LNCAP (cell line): ENCODE data around the gene BMF.

Experiments used
- TF ChIP-seq, protein P1 (sequence below): fragments of 450-650 bp; IDR thresholded peaks from 2 replicates; pipeline ENCODE4 v1.5.1; 2017; ENCODE audit warnings: mild to moderate bottlenecking

The BMF gene

GRCh38 chr15:40130118-40130517 is 21.4 kb upstream of the BMF start:
- TF ChIP-seq, protein P1, sequence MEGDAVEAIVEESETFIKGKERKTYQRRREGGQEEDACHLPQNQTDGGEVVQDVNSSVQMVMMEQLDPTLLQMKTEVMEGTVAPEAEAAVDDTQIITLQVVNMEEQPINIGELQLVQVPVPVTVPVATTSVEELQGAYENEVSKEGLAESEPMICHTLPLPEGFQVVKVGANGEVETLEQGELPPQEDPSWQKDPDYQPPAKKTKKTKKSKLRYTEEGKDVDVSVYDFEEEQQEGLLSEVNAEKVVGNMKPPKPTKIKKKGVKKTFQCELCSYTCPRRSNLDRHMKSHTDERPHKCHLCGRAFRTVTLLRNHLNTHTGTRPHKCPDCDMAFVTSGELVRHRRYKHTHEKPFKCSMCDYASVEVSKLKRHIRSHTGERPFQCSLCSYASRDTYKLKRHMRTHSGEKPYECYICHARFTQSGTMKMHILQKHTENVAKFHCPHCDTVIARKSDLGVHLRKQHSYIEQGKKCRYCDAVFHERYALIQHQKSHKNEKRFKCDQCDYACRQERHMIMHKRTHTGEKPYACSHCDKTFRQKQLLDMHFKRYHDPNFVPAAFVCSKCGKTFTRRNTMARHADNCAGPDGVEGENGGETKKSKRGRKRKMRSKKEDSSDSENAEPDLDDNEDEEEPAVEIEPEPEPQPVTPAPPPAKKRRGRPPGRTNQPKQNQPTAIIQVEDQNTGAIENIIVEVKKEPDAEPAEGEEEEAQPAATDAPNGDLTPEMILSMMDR = no peak

GRCh38 chr15:40128766-40129660 is 20.3 kb upstream of the BMF start:
- TF ChIP-seq, protein P1 = no peak

DNA sequence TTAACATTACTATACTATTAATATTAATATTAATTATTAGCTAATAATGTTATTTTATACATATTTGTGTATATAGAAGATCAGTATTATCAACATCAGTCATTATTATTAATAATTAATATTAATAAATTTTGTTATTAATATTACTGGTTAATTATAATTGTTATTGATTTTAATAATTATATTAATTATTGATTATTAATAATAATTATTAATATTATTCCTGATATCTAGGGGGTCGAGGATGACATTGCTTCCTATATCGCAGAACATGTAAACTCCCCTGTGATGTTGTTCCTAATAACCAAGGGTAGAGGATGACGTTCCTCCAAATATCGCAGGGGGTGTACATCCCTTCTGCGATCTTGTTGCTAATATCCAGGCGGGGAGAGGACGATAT is 17.3 kb upstream of the BMF start:
- TF ChIP-seq, protein P1 = no peak

DNA sequence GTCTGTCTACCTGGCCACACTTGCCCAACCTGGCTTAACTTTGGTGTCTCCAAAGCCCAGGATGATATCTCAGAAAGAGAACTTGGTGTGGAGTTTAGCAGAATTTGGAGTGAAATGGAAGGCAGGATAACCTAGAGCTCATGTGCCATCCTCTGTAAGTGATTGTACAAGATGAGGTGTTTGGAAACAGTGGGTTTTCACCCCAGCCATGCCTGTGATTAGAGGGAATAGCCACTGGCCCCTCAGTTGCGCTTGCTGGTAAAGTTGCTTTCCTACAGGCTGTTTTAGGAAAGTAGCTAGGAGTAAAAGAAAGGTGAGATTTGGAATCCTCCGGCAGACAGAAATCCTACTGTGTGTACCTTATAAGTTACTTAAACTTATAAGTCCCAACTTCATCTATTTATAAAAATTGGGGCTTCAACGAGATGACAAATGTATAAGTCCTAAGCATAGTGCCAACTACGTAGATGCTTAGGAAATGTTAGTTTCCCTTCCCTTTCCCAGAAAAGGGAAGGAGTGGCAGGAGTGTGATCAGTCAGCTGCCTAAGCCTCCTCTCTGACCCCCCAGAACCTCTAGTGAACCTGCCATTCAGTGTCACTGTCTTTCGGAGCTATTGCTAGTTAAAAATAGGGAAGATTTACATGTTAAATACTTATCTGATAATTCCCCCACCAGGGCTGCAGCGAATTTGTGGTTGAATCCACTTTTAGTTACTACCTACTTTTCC is 13.4 kb upstream of the BMF start:
- TF ChIP-seq, protein P1 = no peak

DNA sequence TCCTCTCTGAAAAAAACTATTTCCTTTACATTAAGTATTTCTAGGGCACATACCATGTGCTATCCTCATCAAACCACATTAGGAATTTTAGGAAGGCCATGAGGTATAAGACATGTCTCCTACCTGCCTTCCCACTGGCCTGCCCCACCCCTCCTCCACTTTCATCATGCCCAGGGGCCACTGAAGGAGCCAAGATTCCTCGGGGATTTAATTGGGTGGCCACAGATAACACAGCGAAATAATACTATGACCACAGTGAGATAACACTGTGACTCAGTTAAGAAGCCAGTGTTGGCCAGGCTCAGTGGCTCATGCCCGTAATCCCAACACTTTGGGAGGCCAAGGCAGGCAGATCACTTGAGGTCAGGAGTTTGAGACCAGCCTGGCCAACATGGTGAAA is 9.8 kb upstream of the BMF start:
- TF ChIP-seq, protein P1 = no peak

DNA sequence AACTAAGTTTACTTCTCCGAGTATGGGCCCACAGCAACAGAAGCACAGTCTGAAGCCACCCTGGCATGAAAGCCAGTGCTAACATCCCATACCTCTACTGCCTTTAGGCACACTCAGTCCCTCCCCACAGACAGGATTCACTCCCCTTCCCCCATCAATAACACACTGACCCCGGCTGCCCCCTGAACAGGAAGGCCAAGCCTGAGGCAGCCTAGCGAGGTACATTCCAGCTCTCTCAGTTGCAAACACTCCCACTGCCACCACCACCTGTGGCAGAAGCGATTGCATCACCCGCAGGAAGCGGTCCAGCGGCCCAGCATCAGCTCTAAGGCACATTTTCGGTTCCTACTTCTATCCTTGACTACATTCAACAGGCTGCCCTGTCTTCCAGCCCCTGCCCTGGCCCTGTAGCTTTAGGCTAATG is 7.0 kb upstream of the BMF start:
- TF ChIP-seq, protein P1 = no peak

- TF ChIP-seq, protein P1 = no peak
Observed at GRCh38 chr15:40114218-40114617, 5.5 kb upstream of the BMF start.
